Measurements from ENCODE around the gene ANKRD12.
"Not testable (repeated sequence)": the region's sequence is repeated elsewhere in the genome, so short reads cannot be mapped to it uniquely, and the experiment has no call there.

Gene ANKRD12

GRCh38 chr18:9136315-9137155 is at the start of gene ANKRD12:
Gene ANKRD12 (plus strand): TSS chr18:9136781. CDS start chr18:9182433, 45,652 bp downstream.
- DNase-seq, result peak; percentile 98

DNA sequence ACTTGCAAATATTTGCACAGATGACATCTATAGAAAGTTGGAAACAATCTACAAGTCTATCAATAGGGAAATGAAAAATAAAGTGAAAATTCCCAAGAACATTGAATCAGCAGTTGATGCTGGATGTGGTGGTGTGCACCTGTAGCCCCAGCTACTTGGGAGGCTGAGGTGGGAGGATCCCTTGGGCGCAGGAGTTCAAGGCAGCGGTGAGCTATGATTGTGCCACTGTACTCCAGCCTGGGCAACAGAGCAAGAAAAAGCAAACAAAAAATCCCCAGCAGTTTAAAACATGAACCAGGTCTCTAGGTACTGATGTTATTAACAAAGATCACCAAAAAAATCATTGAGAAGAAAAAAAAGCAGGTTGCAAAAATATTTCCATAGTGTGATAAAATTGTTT is 49.4 kb upstream of the ANKRD12 start:
- DNase-seq, result no peak

DNA sequence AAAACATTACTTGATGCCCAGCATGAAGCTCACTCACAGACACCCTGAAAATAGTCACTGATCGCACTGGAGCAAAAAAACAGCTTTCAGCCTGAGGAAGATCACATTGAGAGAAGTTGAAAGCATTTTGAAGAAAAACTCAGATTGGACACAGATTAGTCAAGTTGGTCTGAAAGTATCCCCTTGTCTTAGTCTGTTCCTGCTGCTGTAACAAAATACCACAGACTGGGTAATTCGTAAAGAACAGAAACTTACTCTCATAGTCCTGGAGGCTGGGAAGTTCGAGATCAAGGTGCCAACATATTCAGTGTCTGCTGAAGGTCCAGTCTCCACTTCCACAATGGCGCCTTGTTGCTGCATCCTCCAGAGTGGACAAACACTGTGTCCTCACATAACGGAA is 48.3 kb upstream of the ANKRD12 start:
- no peak for DNase-seq

DNA sequence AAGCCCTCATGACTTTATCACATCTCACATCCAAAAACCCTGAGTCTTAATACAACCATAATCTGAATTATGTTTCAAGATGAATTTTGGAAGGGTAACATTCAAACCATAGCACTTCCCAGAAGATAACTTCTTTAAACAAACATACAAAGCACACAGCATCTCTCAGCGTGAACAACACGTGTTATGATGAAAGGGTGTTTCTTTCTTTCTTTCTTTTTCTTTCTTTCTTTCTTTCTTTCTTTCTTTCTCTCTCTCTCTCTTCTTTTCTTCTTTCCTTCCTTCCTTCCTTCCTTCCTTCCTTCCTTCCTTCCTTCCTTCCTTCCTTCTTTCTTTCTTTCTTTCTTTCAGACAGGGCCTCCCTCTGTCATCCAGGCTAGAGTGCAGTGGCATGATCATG is 47.9 kb upstream of the ANKRD12 start:
- not testable (repeated sequence) for DNase-seq

DNA sequence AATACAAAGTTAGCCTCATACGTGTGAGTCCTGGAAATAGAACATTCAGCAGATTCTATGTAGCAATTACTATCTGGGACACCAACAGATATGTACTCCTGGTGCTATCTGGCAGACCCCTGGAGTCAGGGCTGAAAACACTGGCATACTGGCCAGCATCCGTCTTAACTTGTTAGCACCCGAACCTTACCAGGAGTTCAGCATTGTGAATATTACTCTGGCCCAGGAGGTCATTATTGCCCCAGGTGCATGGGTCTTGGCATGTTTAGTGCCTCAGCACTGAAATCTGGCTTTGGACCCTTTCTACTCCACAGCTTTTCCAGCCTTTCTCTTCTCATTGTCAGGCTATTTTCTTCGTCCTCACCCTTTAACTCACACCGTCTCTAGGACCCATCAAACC is 46.0 kb upstream of the ANKRD12 start:
- DNase-seq, result no peak

DNA sequence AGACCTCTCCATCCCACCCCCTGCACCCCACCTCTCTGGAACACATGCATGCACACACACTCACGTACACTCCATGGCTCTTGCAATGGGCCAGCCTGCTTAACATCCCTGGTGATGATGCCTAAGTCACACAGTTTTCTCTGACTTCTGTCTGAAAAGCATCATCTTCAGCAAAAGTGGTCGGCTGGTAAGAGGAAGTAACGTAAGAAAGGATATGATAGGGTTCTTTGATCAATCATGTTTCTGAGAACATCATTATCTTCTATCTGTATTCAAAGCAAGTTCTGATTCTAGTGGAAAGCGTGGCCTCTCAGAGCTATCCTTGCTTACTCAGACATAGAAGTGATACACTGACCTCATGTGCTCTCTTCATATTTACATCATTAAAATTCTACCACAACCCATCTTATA is 45.5 kb upstream of the ANKRD12 start:
- no peak for DNase-seq

DNA sequence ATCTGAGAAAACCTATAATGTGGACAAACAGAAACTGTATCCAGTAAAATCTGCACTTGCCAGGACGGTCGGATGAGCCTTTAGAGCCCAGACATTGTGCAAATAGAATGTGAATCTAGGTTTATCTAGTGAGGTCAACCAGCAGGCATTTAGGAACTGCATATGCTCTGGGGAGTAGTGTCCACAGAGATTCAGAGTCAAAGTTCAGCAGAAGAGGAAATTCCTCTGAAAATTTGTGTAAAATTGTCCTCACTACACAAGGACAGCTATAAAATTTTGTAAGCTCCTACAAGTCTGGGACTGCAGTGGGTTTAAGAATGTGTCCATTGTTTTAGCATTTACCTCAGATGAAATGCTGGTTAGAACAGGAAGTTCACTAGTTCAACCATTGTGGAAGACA is 43.9 kb upstream of the ANKRD12 start:
- no peak for DNase-seq

GRCh38 chr18:9093109-9093508 is 43.5 kb upstream of the ANKRD12 start:
- DNase-seq, result not testable (repeated sequence)

DNA sequence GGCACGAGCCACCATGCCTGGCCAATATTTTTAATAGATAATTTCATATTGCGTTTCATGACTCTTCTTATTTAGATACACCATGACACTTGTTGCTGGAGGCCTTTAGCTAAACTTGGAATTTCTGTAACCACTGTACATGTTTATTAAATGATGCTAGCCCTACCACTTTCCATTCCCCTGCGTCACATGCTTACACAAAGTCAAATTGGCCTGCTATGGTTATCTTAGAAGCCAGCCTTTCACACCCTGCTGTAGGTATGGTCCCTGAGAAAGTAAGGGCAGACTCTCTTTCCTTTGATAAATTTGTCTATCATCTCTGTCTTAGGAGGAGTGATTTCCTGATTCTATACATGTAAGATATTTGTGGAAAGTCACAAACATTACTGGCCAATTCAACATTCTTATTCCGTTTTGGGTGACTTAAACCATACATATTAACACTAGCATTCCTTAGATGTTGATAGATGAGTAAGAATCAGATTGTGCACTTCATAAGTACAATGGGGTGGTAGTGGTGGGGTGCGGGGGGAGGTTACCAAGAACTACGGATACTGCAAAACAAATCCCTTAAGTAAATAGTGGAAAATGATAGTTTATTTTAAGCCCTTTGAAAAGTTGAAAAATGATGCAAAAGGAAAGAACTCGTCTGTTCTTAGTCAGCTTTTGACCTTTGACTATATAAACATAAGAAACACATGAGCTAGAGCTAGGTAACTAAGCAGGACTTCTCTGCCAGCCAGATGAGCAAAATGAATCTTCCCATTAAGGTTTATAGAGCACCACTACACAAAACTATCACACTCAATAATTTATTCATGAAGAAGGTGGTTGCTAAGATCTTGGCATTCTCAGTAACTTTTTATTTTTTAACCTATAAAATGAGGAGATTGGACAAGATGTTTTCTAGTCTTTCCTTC is 42.0 kb upstream of the ANKRD12 start:
- DNase-seq, result no peak

GRCh38 chr18:9095297-9096006 is 41.1 kb upstream of the ANKRD12 start:
- no peak for DNase-seq

- no peak for DNase-seq
Measured at GRCh38 chr18:9096007-9096371, 40.6 kb upstream of the ANKRD12 start.

DNA sequence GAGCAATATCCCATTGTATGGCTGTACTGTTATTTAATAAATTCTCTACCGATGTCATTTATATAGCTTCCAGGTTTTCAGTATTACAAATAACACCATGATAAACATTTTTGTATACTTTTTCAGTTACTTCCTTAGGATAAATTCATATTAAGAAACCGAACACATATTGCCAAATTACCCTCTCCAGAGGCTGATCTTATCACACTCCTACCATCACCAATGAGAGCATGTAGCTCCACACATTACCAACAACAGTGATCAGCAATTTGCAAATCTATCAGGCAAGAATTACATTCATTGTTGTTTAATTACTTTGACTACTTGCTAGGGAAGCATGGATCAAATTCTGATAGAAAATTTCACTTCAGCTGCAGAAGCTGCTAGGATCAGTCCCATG is 39.9 kb upstream of the ANKRD12 start:
- DNase-seq, result no peak

GRCh38 chr18:9097349-9097748 is 39.2 kb upstream of the ANKRD12 start:
- no peak for DNase-seq

DNA sequence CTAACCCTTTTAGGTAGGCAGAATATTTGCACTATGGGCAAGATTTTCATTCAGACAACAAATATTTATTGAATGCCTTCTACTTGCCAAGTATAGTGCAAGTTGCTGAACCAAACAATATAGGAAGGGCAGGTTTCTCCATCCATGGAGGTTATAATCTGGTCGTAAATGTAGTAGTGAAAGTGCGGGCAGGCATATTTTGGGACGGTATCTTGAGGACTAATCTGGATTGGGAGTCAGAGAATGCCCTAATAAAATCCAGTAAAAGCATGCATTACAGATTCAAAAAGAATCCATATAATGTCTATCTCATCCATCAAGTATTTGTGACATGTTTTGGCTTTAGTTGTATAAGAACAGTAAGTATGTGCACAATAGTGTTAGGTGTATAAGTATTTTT is 35.8 kb upstream of the ANKRD12 start:
- no peak for DNase-seq

GRCh38 chr18:9101730-9102507 is 34.7 kb upstream of the ANKRD12 start:
- DNase-seq, result peak; percentile 44

DNA sequence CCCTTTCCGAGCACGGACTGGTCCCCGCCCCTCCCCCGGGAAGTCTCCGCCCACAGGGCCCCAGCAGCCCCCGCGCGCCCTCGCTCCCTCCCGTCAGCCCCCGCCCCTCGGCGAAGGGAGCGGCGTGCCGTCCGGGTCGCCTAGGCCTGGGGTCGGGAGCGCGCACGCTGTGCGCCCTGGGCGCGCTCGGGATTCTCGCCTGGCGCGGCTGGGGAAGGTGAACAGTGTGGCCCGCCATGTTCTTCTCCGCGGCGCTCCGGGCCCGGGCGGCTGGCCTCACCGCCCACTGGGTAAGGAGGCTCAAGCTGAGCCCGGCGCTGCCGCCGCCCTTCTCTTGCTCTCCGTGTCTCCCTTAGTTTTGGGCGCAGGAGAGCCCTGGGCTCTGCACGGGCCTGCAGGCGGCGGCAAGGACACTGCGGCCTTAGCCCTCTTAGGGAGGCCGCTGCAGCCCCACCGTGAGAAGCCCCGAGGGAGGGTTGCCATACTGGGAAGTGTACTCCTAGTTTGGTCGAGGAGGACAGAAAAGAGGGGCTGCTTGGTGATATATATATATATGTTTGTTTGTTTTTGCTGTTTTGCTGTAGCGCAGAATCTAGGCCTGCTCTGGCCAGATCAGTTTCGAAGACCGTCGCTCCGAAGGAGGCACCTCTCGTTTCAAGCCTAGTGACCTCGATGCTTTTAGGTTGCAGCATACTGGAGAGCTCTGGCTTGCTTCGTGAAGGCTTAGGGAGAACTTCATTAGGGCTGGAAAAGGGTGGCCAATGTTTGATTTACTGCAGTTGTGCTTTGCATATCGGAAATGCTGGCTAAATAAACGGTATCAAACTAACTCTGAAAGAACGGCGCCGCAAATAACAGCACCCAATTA is 33.8 kb upstream of the ANKRD12 start, which contains the start of gene NDUFV2:
Gene NDUFV2 (plus strand): TSS at position 192 of the 868 bp plus-strand sequence. CDS start 45 bp downstream, at position 237.
- DNase-seq, result peak; percentile 98

DNA sequence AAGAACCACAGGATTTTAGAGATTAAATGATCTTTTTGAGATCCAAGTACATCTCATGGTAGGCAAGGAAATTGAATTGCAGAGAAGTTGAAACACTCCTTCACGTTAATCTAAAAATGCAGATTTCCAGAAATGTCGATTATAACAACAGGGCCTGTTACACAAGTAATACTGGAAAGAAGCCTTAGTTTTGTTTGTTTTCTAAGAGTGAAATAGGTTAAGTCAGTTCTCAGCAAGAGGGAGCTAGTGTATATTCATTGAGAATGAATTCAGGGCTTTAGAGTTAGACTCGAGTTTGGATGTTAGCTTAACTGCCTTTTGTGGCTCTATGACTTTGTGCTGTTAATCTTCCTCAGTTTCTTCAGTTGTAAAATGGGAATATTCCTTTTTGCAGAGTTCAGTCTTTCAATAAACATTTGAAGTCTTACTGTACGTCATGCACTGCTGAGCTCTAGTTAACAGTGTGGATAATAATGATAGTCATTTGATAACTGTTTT is 33.2 kb upstream of the ANKRD12 start:
- DNase-seq, result no peak

DNA sequence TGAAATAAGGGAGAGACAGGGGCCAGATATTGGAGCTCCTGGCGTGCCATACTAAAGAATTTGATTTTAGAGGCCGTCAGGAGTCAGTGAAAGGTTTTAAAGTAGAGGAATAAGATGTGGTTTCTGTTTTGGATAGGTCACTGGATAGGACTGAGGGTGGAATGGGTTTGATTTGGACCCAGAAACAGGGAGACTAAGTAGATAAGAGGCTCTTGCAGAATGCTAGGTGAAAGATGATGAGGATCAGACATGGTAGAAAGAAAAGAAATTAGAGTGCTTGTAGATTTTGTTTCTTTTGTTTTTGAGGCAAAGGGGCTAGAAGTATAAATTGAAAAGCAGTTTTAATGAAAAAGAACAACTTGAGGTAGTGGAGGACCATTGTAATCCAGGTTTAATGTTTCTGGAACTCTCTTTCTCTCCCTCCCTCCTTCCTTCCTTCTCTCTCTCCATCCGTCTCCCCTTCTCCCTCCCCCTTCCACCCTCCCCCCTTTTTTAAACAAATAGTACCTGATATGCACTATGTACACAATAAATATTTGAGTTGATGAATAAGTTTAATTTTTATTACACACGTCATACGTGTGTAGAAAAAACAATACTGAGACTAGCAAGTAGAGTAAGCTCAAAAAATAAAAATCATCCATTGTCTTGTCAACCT is 32.2 kb upstream of the ANKRD12 start:
- DNase-seq, result no peak

- DNase-seq, result no peak
Measured at GRCh38 chr18:9105420-9105819, 31.2 kb upstream of the ANKRD12 start.

- DNase-seq, result no peak
Measured at GRCh38 chr18:9106094-9106493, 30.5 kb upstream of the ANKRD12 start.

Measured in NCI-H345 (cell line).